Osteocyte (in vitro differentiated cells): ENCODE data around the gene CRYGN. TPM values are rescaled to one million over a fixed set of nuclear protein-coding genes. Genes with fewer than 3 reads are reported as not detected.
A peak's percentile ranks its signal among the peaks of the same experiment; 100 is the strongest.

ENCODE experiments used
- DNase-seq: peaks from one replicate; pipeline ENCODE4 v3.0.0; 2021; ENCODE audit warnings: mixed read lengths; ENCODE audit not compliant: unreplicated experiment; ENCODE audit errors: extremely low spot score
- H3K27ac Mint-ChIP-seq: one replicate; pipeline ENCODE4 v1.8.0; 2021; ENCODE audit warnings: mild to moderate bottlenecking, mixed read lengths; ENCODE audit not compliant: unreplicated experiment
- H3K27me3 Mint-ChIP-seq: one replicate; pipeline ENCODE4 v1.8.0; 2021; ENCODE audit warnings: mixed read lengths; ENCODE audit not compliant: unreplicated experiment
- H3K36me3 Mint-ChIP-seq: one replicate; pipeline ENCODE4 v1.8.0; 2021; ENCODE audit warnings: mixed read lengths; ENCODE audit not compliant: unreplicated experiment
- H3K4me1 Mint-ChIP-seq: one replicate; pipeline ENCODE4 v1.8.0; 2021; ENCODE audit warnings: mixed read lengths; ENCODE audit not compliant: unreplicated experiment
- H3K4me3 Mint-ChIP-seq: one replicate; pipeline ENCODE4 v1.8.0; 2021; ENCODE audit warnings: mild to moderate bottlenecking, moderate library complexity, mixed read lengths; ENCODE audit not compliant: unreplicated experiment
- H3K9me3 Mint-ChIP-seq: one replicate; pipeline ENCODE4 v1.8.0; 2021; ENCODE audit warnings: mixed read lengths; ENCODE audit not compliant: unreplicated experiment
- total RNA-seq: library from RNA; stranded (reverse); gene quantifications from 2 replicates; pipeline ENCODE4 v1.2.1, GENCODE V29; 2021
- TF ChIP-seq, protein P1 (sequence below): fragments of 200-600 bp; sonication (generic); IDR thresholded peaks from 2 replicates; pipeline ENCODE4 v1.5.0; 2021; ENCODE audit warnings: antibody characterized with exemption, mild to moderate bottlenecking, moderate library complexity

CRYGN gene
- total RNA-seq, 1 donor from 2014 or later, result not detected

DNA sequence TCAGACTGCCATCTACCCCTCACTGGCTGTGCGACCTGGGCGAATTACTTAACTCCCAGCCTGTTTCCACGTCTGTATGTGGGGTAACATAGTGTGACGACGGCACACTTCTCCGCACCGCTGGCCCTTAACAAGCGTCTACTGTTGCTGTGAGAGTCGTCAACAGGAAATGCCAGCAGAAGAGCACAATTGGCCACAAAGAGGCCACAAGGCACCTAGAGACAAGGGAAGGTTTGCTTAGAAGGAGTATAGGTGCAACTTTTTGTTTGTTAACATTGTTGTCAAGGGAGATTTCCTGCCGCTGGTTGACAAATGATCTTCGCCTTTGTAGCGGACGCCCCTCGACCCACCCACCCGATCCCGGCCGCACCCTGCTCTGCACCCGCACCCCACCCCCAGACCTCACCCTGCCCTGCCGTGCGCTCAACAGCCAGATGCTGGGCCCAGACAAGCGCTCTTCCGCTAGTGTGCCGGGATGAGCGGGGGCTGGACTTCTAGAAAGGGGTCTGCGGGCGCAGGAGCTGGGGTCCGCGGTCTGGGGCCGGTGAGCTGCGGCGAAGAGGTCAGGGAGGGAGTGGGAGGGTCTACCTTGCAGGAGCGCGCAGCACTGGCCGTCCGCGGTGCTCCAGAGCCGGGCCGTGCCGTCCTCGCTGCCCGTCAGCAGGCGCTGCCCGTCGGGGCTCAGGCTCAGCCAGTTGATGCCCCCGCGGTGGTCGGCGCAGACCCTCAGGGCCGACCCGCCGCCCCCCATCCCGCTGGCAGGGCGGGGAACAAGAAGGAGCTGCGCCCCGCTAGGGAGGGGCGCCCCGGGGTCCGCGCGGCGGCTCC, 30.9 kb downstream of the CRYGN start:
- Mint-ChIP-seq H3K4me3 (peak overlapping the region; percentile 53), H3K27me3 (peaks cover 55% of the 10 kb centered on the region), H3K27ac (no peak overlapping the region), H3K9me3 (no peaks in the 10 kb centered on the region), H3K4me1 (peaks cover 17% of the 10 kb centered on the region), H3K36me3 (no peaks in the 10 kb centered on the region)
- no peak for DNase-seq
- TF ChIP-seq, protein P1, sequence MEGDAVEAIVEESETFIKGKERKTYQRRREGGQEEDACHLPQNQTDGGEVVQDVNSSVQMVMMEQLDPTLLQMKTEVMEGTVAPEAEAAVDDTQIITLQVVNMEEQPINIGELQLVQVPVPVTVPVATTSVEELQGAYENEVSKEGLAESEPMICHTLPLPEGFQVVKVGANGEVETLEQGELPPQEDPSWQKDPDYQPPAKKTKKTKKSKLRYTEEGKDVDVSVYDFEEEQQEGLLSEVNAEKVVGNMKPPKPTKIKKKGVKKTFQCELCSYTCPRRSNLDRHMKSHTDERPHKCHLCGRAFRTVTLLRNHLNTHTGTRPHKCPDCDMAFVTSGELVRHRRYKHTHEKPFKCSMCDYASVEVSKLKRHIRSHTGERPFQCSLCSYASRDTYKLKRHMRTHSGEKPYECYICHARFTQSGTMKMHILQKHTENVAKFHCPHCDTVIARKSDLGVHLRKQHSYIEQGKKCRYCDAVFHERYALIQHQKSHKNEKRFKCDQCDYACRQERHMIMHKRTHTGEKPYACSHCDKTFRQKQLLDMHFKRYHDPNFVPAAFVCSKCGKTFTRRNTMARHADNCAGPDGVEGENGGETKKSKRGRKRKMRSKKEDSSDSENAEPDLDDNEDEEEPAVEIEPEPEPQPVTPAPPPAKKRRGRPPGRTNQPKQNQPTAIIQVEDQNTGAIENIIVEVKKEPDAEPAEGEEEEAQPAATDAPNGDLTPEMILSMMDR, result no peak

DNA sequence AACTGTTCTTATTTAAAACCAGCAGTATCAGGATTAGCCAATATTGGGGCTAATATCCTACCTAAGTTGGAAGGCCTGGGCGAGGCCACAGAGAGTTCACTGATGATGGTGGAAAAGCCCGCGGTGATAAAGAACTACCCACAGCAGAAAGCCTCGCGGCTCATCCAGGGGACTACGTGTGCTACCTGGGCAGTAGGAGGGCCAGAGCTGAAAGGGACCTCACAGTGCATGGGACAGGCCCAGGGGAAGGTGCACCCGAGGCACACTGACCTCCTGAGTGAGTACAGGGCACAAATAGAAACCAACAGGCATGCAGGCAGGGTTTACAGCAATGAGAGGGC, 31.5 kb downstream of the CRYGN start:
- Mint-ChIP-seq H3K4me1 (peaks cover 23% of the 10 kb centered on the region), H3K27me3 (peaks cover 50% of the 10 kb centered on the region), H3K36me3 (no peaks in the 10 kb centered on the region), H3K27ac (no peak overlapping the region), H3K9me3 (no peaks in the 10 kb centered on the region), H3K4me3 (peak overlapping the region; percentile 53)
- no peak for DNase-seq
- TF ChIP-seq, protein P1, result no peak

DNA sequence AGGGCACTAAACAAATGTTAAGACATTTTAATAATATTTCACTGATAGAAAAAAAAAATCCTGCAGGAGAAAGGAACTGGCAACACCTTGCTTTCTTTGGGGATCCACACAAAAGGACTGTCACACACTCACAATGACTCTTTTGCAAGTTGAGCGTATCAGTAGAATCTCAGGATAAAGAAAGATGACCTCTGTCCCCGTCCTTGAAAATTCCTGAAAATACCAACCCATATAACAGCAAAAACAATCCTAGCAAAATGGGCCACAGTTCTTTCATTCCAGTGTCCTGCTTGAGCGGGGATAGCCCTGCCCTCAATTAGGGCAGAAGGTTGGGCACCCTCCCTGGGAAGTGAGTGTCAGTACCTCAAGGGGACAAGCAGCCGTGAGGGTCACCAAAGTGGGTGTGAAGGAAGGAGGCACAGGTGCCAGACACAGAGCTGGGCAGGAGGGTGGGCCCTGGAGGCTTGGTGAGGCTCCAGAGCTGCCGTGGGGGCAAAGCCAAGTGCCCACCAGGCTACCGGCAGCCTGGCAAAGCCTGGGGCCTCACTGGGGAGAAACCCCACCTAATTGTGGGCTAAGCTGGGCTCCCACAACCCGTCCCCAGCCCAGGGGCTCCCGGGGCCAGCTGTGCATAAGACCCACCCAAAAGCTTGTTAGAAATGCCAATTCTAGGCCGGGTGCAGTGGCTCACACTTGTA, 32.9 kb downstream of the CRYGN start:
- H3K27ac Mint-ChIP-seq, result no peak overlapping the region
- H3K36me3 Mint-ChIP-seq, result no peaks in the 10 kb centered on the region
- TF ChIP-seq, protein P1, result no peak
- H3K4me1 Mint-ChIP-seq, result peaks cover 38% of the 10 kb centered on the region
- no peak for DNase-seq
- H3K27me3 Mint-ChIP-seq, result peaks cover 37% of the 10 kb centered on the region
- no peaks in the 10 kb centered on the region for H3K9me3 Mint-ChIP-seq
- no peak overlapping the region for H3K4me3 Mint-ChIP-seq

DNA sequence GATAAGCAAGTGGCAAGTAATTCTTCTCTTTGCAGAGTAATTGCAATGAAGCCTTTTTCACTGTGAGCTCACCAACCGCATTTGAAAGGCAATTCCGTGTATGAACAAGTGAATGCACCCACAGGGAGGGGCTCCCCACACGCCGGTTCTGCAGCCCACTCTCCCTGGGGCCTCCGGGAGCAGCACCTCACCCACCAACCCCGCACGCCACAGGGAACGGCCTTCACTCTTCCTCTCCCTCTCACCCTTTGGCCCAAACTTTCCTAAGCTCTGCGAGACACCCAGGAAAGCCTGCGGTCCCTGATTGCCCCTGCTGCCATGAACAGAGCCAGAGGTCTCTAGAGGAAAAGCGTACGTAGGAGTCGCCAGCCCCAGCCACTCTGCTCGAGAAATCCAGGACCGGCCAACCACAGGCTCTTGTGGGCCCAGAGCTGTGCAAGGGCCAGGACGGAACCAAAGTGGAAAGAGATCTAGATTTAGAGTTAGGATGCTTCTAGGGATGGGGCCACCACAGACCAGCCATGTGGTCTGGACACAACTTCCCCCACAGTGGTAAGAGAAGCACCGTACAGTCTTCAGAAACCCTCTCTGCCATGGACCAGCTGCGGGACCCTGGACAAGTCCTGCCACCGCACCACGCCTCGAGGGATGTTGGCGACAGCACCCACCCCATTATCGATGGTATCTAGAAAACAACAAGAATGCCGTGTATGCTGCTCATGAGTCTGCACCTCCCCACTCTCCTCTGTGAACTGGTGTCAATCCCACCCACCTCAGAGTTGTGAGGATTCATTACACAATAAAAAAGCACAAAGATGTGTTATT, 33.7 kb downstream of the CRYGN start:
- Mint-ChIP-seq H3K4me3 (no peak overlapping the region), H3K4me1 (peaks cover 39% of the 10 kb centered on the region), H3K27ac (no peak overlapping the region), H3K36me3 (no peaks in the 10 kb centered on the region), H3K27me3 (peaks cover 29% of the 10 kb centered on the region), H3K9me3 (no peaks in the 10 kb centered on the region)
- DNase-seq, result no peak
- TF ChIP-seq, protein P1, result no peak
